GM12878 (cell line): ENCODE data around the gene TBXA2R.

Experiments used
- EGR1 ChIP-seq, 2 experiments: IDR thresholded peaks; 1 replicate in 1 of 2; 2 replicates in 1 of 2; pipeline ENCODE4 v1.6.1; 2011 to 2012; ENCODE audit warnings: low read depth in 2 of 2, low read length in 2 of 2, borderline replicate concordance in 1 of 2, mild to moderate bottlenecking in 1 of 2, moderate library complexity in 1 of 2
- EP300 ChIP-seq, 2 experiments: fragments of 150-350 bp in 1 of 2; IDR thresholded peaks; 2 replicates each; pipeline ENCODE4 v1.6.1; 2011 to 2012; ENCODE audit warnings: low read depth in 2 of 2, low read length in 2 of 2, borderline replicate concordance in 1 of 2, improper control_type of control experiment in 1 of 2, inconsistent platforms in 1 of 2; ENCODE audit not compliant: control insufficient read depth in 1 of 2
- HDGF ChIP-seq: fragments of 450-650 bp; IDR thresholded peaks from 2 replicates; pipeline ENCODE4 v1.6.1; 2016; ENCODE audit warnings: antibody characterized with exemption
- JUND ChIP-seq: IDR thresholded peaks from 2 replicates; pipeline ENCODE4 v1.6.1; 2012; ENCODE audit warnings: low read depth, mild to moderate bottlenecking, low read length, improper control_type of control experiment, moderate library complexity
- POLR2A ChIP-seq: IDR thresholded peaks from 2 replicates; pipeline ENCODE4 v1.6.1; 2011; ENCODE audit warnings: low read depth, mild to moderate bottlenecking, low read length
- RAD51 ChIP-seq: fragments of 450-650 bp; IDR thresholded peaks from 2 replicates; pipeline ENCODE4 v1.6.1; 2016; ENCODE audit warnings: moderate library complexity, mild to moderate bottlenecking, inconsistent platforms
- ZNF217 ChIP-seq: fragments of 450-650 bp; IDR thresholded peaks from 2 replicates; pipeline ENCODE4 v1.6.1; 2017; ENCODE audit warnings: antibody characterized with exemption, mild to moderate bottlenecking
- TF ChIP-seq, protein P1 (sequence below), 3 experiments: IDR thresholded peaks in 2 of 3; conservative IDR thresholded peaks in 1 of 3; 2 replicates each; pipeline ENCODE4 v1.5.1; 2011; ENCODE audit warnings: low read depth in 3 of 3, low read length in 3 of 3, mild to moderate bottlenecking in 3 of 3, control low read depth in 2 of 3, moderate library complexity in 2 of 3, inconsistent platforms in 1 of 3, mixed read lengths in 1 of 3; ENCODE audit not compliant: control insufficient read depth in 2 of 3, insufficient read depth in 1 of 3; ENCODE audit errors: extremely low read depth in 1 of 3
- TF ChIP-seq, protein P2 (sequence below): fragments of 450-650 bp; IDR thresholded peaks from 2 replicates; pipeline ENCODE4 v1.6.1; 2016; ENCODE audit warnings: mild to moderate bottlenecking

DNA sequence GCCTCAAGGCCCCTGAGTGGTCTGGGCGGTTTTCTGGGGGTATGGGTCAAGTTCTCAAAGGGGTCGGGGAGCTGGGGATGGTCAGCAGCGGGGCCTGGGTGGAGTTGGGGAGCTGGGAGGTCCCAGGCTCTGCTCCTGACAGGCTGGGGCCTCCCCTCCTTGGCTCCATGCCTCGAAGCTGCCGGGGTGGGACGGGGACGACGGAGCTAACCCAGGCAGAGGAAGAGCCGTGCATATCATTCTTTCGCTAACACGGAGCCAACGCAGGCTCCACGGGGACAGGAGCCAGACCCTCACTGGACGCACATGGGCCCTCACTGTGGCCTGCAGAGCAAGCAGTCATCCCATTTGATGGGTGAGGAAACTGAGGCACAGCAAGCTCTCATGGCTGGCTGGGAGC, 45.7 kb upstream of the TBXA2R start:
- TF ChIP-seq POLR2A (no peak; the same call in 1 of the 2 replicates), HDGF (no peak), RAD51 (no peak), ZNF217 (no peak), EP300 (IDR thresholded peaks at IDR 0.05; ENCODE audit: borderline replicate concordance in 1 of 2, control insufficient read depth in 1 of 2, low read depth in 2 of 2, low read length in 2 of 2) (no peak), EGR1 (IDR thresholded peaks at IDR 0.05; ENCODE audit: borderline replicate concordance in 1 of 2, low read depth in 2 of 2, low read length in 2 of 2) (no peak), JUND (no peak)
- TF ChIP-seq, protein P1, sequence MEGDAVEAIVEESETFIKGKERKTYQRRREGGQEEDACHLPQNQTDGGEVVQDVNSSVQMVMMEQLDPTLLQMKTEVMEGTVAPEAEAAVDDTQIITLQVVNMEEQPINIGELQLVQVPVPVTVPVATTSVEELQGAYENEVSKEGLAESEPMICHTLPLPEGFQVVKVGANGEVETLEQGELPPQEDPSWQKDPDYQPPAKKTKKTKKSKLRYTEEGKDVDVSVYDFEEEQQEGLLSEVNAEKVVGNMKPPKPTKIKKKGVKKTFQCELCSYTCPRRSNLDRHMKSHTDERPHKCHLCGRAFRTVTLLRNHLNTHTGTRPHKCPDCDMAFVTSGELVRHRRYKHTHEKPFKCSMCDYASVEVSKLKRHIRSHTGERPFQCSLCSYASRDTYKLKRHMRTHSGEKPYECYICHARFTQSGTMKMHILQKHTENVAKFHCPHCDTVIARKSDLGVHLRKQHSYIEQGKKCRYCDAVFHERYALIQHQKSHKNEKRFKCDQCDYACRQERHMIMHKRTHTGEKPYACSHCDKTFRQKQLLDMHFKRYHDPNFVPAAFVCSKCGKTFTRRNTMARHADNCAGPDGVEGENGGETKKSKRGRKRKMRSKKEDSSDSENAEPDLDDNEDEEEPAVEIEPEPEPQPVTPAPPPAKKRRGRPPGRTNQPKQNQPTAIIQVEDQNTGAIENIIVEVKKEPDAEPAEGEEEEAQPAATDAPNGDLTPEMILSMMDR (IDR thresholded peaks at IDR 0.05 in 2 of 3, conservative IDR thresholded peaks at IDR 0.05 in 1 of 3; ENCODE audit: control insufficient read depth in 2 of 3, extremely low read depth in 1 of 3, insufficient read depth in 1 of 3, low read depth in 3 of 3, low read length in 3 of 3): no peak
- TF ChIP-seq, protein P2, sequence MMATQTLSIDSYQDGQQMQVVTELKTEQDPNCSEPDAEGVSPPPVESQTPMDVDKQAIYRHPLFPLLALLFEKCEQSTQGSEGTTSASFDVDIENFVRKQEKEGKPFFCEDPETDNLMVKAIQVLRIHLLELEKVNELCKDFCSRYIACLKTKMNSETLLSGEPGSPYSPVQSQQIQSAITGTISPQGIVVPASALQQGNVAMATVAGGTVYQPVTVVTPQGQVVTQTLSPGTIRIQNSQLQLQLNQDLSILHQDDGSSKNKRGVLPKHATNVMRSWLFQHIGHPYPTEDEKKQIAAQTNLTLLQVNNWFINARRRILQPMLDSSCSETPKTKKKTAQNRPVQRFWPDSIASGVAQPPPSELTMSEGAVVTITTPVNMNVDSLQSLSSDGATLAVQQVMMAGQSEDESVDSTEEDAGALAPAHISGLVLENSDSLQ: no peak
